Gastroesophageal sphincter (tissue), 4 donors: ENCODE measurements around the gene MTG2. TPM values are rescaled to one million over a fixed set of nuclear protein-coding genes. Genes with fewer than 3 reads are reported as not detected.

Experiments used
- ATAC-seq: fragments of 150-250 bp; one replicate; pipeline ENCODE4 v1.9.1; 2016; ENCODE audit warnings: mild to moderate bottlenecking, moderate library complexity
- H3K27ac ChIP-seq, 4 donors: fragments of 200-600 bp; sonication (generic) in 3 of 4; 1 replicate in 3 of 4; 2 replicates in 1 of 4; pipeline ENCODE4 v1.5.1; 2016 to 2019
- H3K27me3 ChIP-seq: fragments of 200-600 bp; sonication (generic); one replicate; pipeline ENCODE4 v1.5.1; 2019
- H3K36me3 ChIP-seq, 2 donors: fragments of 200-600 bp; sonication (generic); one replicate each; pipeline ENCODE4 v1.5.1; 2019; ENCODE audit warnings: control low read depth in 1 of 2
- H3K4me1 ChIP-seq, 3 donors: fragments of 200-600 bp; sonication (generic); 1 replicate in 2 of 3; 2 replicates in 1 of 3; pipeline ENCODE4 v1.5.1; 2016 to 2019; ENCODE audit warnings: control low read depth in 2 of 3
- H3K4me3 ChIP-seq, 2 donors: fragments of 200-600 bp; sonication (generic); one replicate each; pipeline ENCODE4 v1.5.1; 2019; ENCODE audit warnings: mild to moderate bottlenecking in 1 of 2, moderate library complexity in 1 of 2
- H3K9me3 ChIP-seq, 3 donors: fragments of 200-600 bp; sonication (generic); one replicate each; pipeline ENCODE4 v1.5.1; 2017 to 2019; ENCODE audit warnings: control low read depth in 2 of 3
- EP300 ChIP-seq: sonication (generic); formaldehyde crosslinking; IDR thresholded peaks from one replicate; pipeline ENCODE4 v1.6.1; 2017; ENCODE audit warnings: antibody characterized with exemption, mild to moderate bottlenecking
- POLR2A ChIP-seq, 2 donors: fragments of 450-650 bp; IDR thresholded peaks; one replicate each; pipeline ENCODE4 v1.6.1; 2017; ENCODE audit warnings: antibody characterized with exemption in 2 of 2, mild to moderate bottlenecking in 2 of 2, moderate library complexity in 1 of 2
- POLR2AphosphoS5 ChIP-seq: sonication (generic); formaldehyde crosslinking; IDR thresholded peaks from one replicate; pipeline ENCODE4 v1.6.1; 2017; ENCODE audit warnings: antibody characterized with exemption
- WGBS, 2 donors: methylation state at CpG; one replicate each; pipeline ENCODE4 v1.1.5; 2018; ENCODE audit warnings: low coverage in 1 of 2; 5-methylcytosine and 5-hydroxymethylcytosine counted together
- total RNA-seq, 4 donors: library from RNA; depleted of rRNA; stranded (reverse); fragments of >200 nt; gene quantifications; one replicate each; pipeline ENCODE4 v1.1.0, GENCODE V29; 2016
- TF ChIP-seq, protein P1 (sequence below), 4 experiments: fragments of 200-600 bp in 2 of 4; fragments of 450-650 bp in 2 of 4; sonication (generic) in 1 of 4; IDR thresholded peaks; one replicate each; pipeline ENCODE4 v1.5.1; 2017 to 2019; ENCODE audit warnings: antibody characterized with exemption in 4 of 4, mild to moderate bottlenecking in 2 of 4, moderate library complexity in 2 of 4

Gene MTG2
- total RNA-seq, 4 donors from 2014 or later: 23.7 to 31.3 (median 30.2) TPM

DNA sequence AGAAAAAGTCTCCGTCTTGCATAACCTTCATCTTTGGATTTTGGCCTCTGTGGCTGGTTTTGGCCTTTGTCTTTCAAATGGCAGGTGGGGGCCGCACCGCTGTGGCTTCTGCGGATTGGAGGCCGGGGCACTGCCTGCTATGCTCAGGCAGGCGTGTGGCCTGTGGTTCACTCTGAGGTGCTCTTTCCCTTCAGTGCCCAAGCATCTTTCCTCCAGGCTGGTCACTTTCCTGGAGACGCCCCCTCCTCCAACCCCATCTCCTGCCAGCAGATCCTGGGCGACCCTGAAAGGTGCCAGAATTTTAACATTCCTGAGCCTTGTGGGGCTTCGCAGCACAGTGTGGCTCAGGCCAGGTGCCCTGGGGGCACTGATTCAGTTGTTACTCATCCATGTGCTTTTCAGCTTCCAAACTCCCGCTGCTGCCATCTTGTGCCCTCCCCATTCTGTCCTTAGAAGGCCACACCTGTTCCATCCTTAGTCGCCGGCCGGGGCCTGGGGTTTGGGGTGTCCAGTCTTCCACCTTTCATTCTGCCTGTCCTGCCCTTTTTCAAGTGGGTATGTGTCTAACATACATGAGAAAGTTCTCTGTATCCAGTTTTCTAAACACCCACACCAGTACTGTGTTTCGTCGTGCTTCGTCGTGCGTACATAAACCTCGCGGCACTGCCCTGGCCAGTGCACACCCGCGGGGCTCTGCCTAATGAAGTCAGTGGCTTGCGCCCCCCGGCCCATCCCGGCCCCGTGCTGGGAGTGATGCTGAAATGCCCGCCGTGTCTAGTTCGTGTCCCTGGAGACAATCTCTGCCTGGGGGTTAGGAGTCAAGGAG, 27.2 kb upstream of the MTG2 start:
- H3K27ac ChIP-seq: no peak overlapping the region
- H3K4me3 ChIP-seq: no peak overlapping the region
- WGBS, 2 donors: 96% methylated on average over 7 of the region's 29 CpGs; no CpG with 5 or more reads in 1 of the 2 donors
- no peak for ATAC-seq
- no peaks in the 10 kb centered on the region for H3K27me3 ChIP-seq
- no peak for TF ChIP-seq POLR2AphosphoS5
- H3K4me1 ChIP-seq: peaks cover 0 to 17% (median 0%) of the 10 kb centered on the region in 3 donors
- peaks cover 0 to 58% of the 10 kb centered on the region in 2 donors for H3K36me3 ChIP-seq
- no peaks in the 10 kb centered on the region for H3K9me3 ChIP-seq

DNA sequence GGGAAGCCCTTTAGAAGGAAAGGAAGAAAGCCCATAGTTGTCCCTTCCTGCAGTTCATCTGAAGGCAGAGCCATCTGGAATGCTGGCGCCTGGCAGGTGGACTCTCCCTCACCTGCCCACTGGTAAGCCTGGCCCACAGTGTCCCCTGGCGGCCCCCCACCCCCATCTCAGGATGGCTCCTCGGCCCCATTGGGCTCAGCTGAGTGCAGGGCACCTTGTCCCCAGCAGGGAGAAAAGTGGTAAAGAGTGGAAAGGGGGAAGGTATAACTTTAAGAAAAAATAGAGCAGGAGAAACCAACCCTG, 26.6 kb upstream of the MTG2 start:
- peaks cover 0 to 17% (median 0%) of the 10 kb centered on the region in 3 donors for H3K4me1 ChIP-seq
- peaks cover 0 to 64% of the 10 kb centered on the region in 2 donors for H3K36me3 ChIP-seq
- H3K27me3 ChIP-seq: no peaks in the 10 kb centered on the region
- ATAC-seq: no peak
- no peak overlapping the region for H3K27ac ChIP-seq
- WGBS, 2 donors: no CpG with 5 or more reads among the region's 3 CpGs
- TF ChIP-seq EP300 (no peak), POLR2A (IDR thresholded peaks at IDR 0.05) (no peak), POLR2AphosphoS5 (no peak)
- TF ChIP-seq, protein P1, sequence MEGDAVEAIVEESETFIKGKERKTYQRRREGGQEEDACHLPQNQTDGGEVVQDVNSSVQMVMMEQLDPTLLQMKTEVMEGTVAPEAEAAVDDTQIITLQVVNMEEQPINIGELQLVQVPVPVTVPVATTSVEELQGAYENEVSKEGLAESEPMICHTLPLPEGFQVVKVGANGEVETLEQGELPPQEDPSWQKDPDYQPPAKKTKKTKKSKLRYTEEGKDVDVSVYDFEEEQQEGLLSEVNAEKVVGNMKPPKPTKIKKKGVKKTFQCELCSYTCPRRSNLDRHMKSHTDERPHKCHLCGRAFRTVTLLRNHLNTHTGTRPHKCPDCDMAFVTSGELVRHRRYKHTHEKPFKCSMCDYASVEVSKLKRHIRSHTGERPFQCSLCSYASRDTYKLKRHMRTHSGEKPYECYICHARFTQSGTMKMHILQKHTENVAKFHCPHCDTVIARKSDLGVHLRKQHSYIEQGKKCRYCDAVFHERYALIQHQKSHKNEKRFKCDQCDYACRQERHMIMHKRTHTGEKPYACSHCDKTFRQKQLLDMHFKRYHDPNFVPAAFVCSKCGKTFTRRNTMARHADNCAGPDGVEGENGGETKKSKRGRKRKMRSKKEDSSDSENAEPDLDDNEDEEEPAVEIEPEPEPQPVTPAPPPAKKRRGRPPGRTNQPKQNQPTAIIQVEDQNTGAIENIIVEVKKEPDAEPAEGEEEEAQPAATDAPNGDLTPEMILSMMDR (IDR thresholded peaks at IDR 0.05): no peak
- H3K4me3 ChIP-seq: no peak overlapping the region
- no peaks in the 10 kb centered on the region for H3K9me3 ChIP-seq

DNA sequence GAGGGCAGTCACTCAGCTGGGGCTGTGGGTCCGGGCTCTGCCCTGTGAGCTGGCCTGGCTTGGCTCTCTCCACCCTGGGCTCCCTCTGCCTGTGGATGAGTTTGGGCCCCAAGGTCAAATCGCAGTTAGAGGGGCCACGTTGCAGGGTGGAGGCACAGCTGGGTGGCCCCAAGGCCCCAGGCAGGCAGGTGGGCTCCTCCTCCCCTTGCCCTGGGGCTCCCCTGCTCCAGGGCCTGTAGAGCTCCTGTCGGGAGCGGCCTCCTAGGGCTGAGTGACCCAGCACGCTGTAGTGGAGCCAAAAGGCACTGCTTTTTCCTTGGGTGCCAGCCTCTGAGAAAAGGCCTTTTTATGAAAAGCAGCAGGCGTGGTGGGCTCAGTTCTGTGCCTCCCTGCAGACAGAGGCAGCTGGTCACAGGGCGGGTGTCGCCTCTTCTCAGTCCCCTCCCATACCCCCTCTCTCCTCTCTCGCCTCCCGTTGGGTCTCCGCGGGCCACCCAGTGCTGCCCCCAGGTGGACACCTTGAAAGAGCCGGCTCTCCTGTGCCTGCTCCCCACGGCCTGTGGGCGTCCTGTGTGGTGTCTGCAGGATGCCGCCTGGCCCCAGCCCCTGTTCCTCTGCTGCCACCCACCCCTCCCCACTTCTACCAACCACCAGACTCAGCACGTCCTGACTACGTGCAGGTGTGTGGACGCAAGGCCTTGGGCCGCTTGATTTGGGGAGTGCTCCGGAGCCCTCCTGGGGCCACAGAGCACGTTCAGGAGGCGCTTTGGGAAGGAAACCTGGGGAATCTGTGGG, 26.0 kb upstream of the MTG2 start:
- peak; percentile 80 for ATAC-seq
- TF ChIP-seq POLR2A (IDR thresholded peaks at IDR 0.05): no peak
- TF ChIP-seq, protein P1 (IDR thresholded peaks at IDR 0.05): peak in 3 of 4 experiments; percentile 41 to 77 (median 47)
- Histone ChIP-seq H3K9me3 (no peaks in the 10 kb centered on the region), H3K27me3 (no peaks in the 10 kb centered on the region), H3K27ac (no peak overlapping the region), H3K4me1 (peaks cover 0 to 17% (median 0%) of the 10 kb centered on the region in 3 donors), H3K4me3 (no peak overlapping the region), H3K36me3 (peaks cover 0 to 70% of the 10 kb centered on the region in 2 donors)
- 17% methylated on average over 6 of the region's 24 CpGs; no CpG with 5 or more reads in 1 of the 2 donors for WGBS, 2 donors

DNA sequence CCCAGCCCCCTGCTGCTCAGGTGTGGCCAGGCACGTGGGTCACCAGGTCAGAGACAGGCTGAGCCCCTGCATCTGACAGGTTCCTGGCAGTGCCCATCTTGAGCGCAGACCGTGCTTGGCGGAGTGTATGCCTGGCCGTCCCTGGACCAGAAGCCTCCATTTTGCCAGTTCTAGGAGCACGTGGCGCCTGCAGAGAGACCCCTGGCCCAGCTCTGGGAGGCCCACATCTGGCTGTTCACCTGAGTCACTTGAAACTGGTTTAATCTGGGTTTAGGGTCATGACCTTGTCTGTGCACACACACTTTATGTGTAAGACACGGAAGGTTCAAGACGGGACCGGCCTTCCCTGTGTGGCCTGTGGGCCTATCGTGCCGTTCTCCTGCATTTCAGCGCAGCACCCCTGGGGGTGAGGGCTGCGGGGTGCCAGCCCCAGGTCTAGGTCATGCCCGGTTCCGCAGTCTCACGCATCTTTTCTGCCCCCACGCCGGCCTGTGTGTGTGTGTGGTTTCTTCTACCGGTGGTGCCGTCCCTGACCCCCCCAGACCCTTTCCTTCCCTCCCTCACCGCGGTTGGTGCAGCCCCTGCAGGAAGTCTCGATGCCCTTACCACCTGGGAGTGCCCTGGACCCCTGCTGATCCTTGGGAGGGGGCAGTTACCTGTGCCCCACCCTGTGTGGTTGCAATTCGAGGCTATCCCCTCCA, 25.3 kb upstream of the MTG2 start:
- ATAC-seq: no peak
- TF ChIP-seq POLR2A (IDR thresholded peaks at IDR 0.05): no peak
- no peak for TF ChIP-seq EP300
- TF ChIP-seq POLR2AphosphoS5: no peak
- TF ChIP-seq, protein P1 (IDR thresholded peaks at IDR 0.05): no peak
- Histone ChIP-seq H3K4me3 (no peak overlapping the region), H3K9me3 (no peaks in the 10 kb centered on the region), H3K27ac (no peak overlapping the region), H3K27me3 (no peaks in the 10 kb centered on the region), H3K36me3 (peaks cover 0 to 73% of the 10 kb centered on the region in 2 donors), H3K4me1 (peaks cover 0 to 17% (median 0%) of the 10 kb centered on the region in 3 donors)
- WGBS, 2 donors: 60% methylated on average over 1 of the region's 25 CpGs; no CpG with 5 or more reads in 1 of the 2 donors

DNA sequence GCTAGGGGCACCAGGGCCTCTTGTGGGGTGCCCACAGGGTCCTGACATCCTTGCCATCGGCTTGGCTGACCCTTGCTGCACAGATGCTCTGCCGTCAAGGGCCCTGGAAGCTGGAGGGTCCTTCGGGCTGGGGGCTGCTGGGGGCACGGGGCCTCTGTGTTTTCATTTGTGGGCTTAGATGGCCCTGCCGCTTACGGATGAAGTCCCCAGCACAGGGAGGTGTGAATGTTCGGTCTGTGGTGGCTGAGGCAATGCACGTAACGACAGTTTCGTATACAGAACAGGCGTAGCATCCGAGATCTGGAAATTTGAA, 24.8 kb upstream of the MTG2 start:
- TF ChIP-seq POLR2A (IDR thresholded peaks at IDR 0.05): no peak
- TF ChIP-seq EP300: no peak
- TF ChIP-seq, protein P1 (IDR thresholded peaks at IDR 0.05): no peak
- TF ChIP-seq POLR2AphosphoS5: no peak
- ATAC-seq: no peak
- WGBS, 2 donors: 90 to 93% methylated on average over 3 to 5 of the region's 12 CpGs
- no peak overlapping the region for H3K4me3 ChIP-seq
- H3K36me3 ChIP-seq: peaks cover 0 to 76% of the 10 kb centered on the region in 2 donors
- no peaks in the 10 kb centered on the region for H3K9me3 ChIP-seq
- H3K27ac ChIP-seq: no peak overlapping the region
- no peaks in the 10 kb centered on the region for H3K27me3 ChIP-seq
- peaks cover 0 to 17% (median 0%) of the 10 kb centered on the region in 3 donors for H3K4me1 ChIP-seq
